GM18499 (cell line): ENCODE results near the gene ASCC2.

ENCODE experiments used
- ATAC-seq: cut with Tn5 transposase; IDR thresholded peaks from one replicate; pipeline ENCODE4 v1.9.1; 2021; ENCODE audit warnings: moderate number of reproducible peaks; ENCODE audit not compliant: insufficient read depth, unreplicated experiment

Gene ASCC2

GRCh38 chr22:29790061-29790460, 48.0 kb downstream of the ASCC2 start:
- no peak for ATAC-seq

GRCh38 chr22:29788339-29789279, 49.5 kb downstream of the ASCC2 start:
- no peak for ATAC-seq

GRCh38 chr22:29787371-29787980, 50.6 kb downstream of the ASCC2 start:
- ATAC-seq = no peak

- ATAC-seq = no peak
Measured at GRCh38 chr22:29786031-29786430, 52.0 kb downstream of the ASCC2 start.

GRCh38 chr22:29784451-29785361, 53.4 kb downstream of the ASCC2 start:
- ATAC-seq = no peak

GRCh38 chr22:29782061-29782845, 55.8 kb downstream of the ASCC2 start:
- no peak for ATAC-seq

GRCh38 chr22:29780748-29781676, 57.1 kb downstream of the ASCC2 start:
- ATAC-seq = no peak

GRCh38 chr22:29780220-29780619, 57.9 kb downstream of the ASCC2 start:
- no peak for ATAC-seq

- no peak for ATAC-seq
Measured at GRCh38 chr22:29773233-29773632, 64.8 kb downstream of the ASCC2 start.

- no peak for ATAC-seq
Measured at GRCh38 chr22:29772170-29772641, 65.9 kb downstream of the ASCC2 start.

GRCh38 chr22:29769723-29770321, 68.3 kb downstream of the ASCC2 start:
- no peak for ATAC-seq

GRCh38 chr22:29768052-29768693, 69.9 kb downstream of the ASCC2 start:
- ATAC-seq = no peak

- ATAC-seq = no peak
Measured at GRCh38 chr22:29767171-29768051, 70.7 kb downstream of the ASCC2 start, which contains the start of gene UQCR10. UQCR10 (plus strand) TSS chr22:29767369; CDS start chr22:29767399, 30 bp downstream.

GRCh38 chr22:29766632-29767170, 71.4 kb downstream of the ASCC2 start, which contains the start of gene ZMAT5:
ZMAT5 (minus strand) TSS chr22:29767007; CDS start chr22:29748544, 18,463 bp downstream.
- no peak for ATAC-seq

- ATAC-seq = no peak
Measured at GRCh38 chr22:29765905-29766631, 72.0 kb downstream of the ASCC2 start.

GRCh38 chr22:29762263-29762662, 75.8 kb downstream of the ASCC2 start:
- ATAC-seq = no peak
